Mesenchymal stem cell (in vitro differentiated cells and primary cell): Measurements from ENCODE around the gene OR6A2. TPM values are rescaled to one million over a fixed set of nuclear protein-coding genes. Genes with fewer than 3 reads are reported as not detected.
A peak's percentile ranks its signal among the peaks of the same experiment; 100 is the strongest.

Source experiments
- DNase-seq: peaks from one replicate; pipeline ENCODE4 v3.0.0-alpha.2; 2013
- H2AFZ ChIP-seq: one replicate; pipeline ENCODE4 v1.6.1; 2013; ENCODE audit warnings: low read depth, mild to moderate bottlenecking, control low read depth, inconsistent platforms, low read length, moderate library complexity
- H2AK5ac ChIP-seq: 2 replicates; pipeline ENCODE4 v1.6.1; 2013; ENCODE audit warnings: low read length, moderate library complexity, mild to moderate bottlenecking, inconsistent platforms; ENCODE audit not compliant: severe bottlenecking
- H2BK120ac ChIP-seq: one replicate; pipeline ENCODE4 v1.6.1; 2013; ENCODE audit warnings: low read depth, mild to moderate bottlenecking, inconsistent platforms, low read length, moderate library complexity
- H2BK12ac ChIP-seq, 2 experiments: one replicate each; pipeline ENCODE4 v1.6.1; 2013; ENCODE audit warnings: inconsistent platforms in 2 of 2, low read length in 2 of 2, mild to moderate bottlenecking in 2 of 2, moderate library complexity in 2 of 2, control low read depth in 1 of 2
- H2BK15ac ChIP-seq: one replicate; pipeline ENCODE4 v1.6.1; 2013; ENCODE audit warnings: mild to moderate bottlenecking, low read depth, inconsistent platforms; ENCODE audit not compliant: poor library complexity, severe bottlenecking
- H2BK5ac ChIP-seq: 2 replicates; pipeline ENCODE4 v1.6.1; 2013; ENCODE audit warnings: low read depth, mild to moderate bottlenecking, low read length, control low read depth, inconsistent platforms; ENCODE audit not compliant: poor library complexity, severe bottlenecking
- H3K14ac ChIP-seq, 2 experiments: one replicate each; pipeline ENCODE4 v1.6.1; 2013; ENCODE audit warnings: inconsistent platforms in 2 of 2, low read length in 2 of 2, control low read depth in 1 of 2, mild to moderate bottlenecking in 1 of 2, moderate library complexity in 1 of 2
- H3K18ac ChIP-seq, 2 experiments: one replicate each; pipeline ENCODE4 v1.6.1; 2013; ENCODE audit warnings: inconsistent platforms in 2 of 2, low read length in 2 of 2, control low read depth in 1 of 2, low read depth in 1 of 2, mild to moderate bottlenecking in 1 of 2
- H3K23ac ChIP-seq, 2 experiments: one replicate each; pipeline ENCODE4 v1.6.1; 2013; ENCODE audit warnings: inconsistent platforms in 2 of 2, low read length in 2 of 2, mild to moderate bottlenecking in 2 of 2, moderate library complexity in 2 of 2, control low read depth in 1 of 2
- H3K27ac ChIP-seq: 2 replicates; pipeline ENCODE4 v1.5.1; 2013; ENCODE audit warnings: mild to moderate bottlenecking, moderate library complexity, low read length, control low read depth, inconsistent platforms; ENCODE audit not compliant: poor library complexity, severe bottlenecking
- H3K27me3 ChIP-seq, 2 experiments: 2 replicates each; pipeline versions ENCODE4 v1.6.1 to v1.7.0; 2013; ENCODE audit warnings: low read length in 2 of 2, mild to moderate bottlenecking in 2 of 2, moderate library complexity in 2 of 2, control low read depth in 1 of 2, inconsistent platforms in 1 of 2; ENCODE audit not compliant: control insufficient read depth in 1 of 2, insufficient read depth in 1 of 2
- H3K36me3 ChIP-seq, 2 experiments: 2 replicates each; pipeline versions ENCODE4 v1.6.1 to v1.7.0; 2013; ENCODE audit warnings: low read length in 2 of 2, control low read depth in 1 of 2, inconsistent platforms in 1 of 2, low read depth in 1 of 2, mild to moderate bottlenecking in 1 of 2; ENCODE audit not compliant: insufficient read depth in 2 of 2, control insufficient read depth in 1 of 2
- H3K4ac ChIP-seq, 2 experiments: one replicate each; pipeline ENCODE4 v1.6.1; 2013; ENCODE audit warnings: inconsistent platforms in 2 of 2, low read length in 2 of 2, mild to moderate bottlenecking in 2 of 2, moderate library complexity in 2 of 2, control low read depth in 1 of 2, low read depth in 1 of 2
- H3K4me1 ChIP-seq: 2 replicates; pipeline ENCODE4 v1.6.1; 2013; ENCODE audit warnings: low read depth, low read length, control low read depth; ENCODE audit not compliant: control insufficient read depth, insufficient read depth
- H3K4me2 ChIP-seq: 2 replicates; pipeline ENCODE4 v1.6.1; 2013; ENCODE audit warnings: low read length, mild to moderate bottlenecking, inconsistent platforms; ENCODE audit not compliant: poor library complexity, severe bottlenecking
- H3K4me3 ChIP-seq, 2 experiments: 2 replicates each; pipeline versions ENCODE4 v1.5.1 to v1.7.0; 2013; ENCODE audit warnings: low read length in 2 of 2, mild to moderate bottlenecking in 2 of 2, control low read depth in 1 of 2, low read depth in 1 of 2; ENCODE audit not compliant: insufficient read depth in 1 of 2
- H3K79me1 ChIP-seq: replicated peaks from 2 replicates; pipeline ENCODE4 v1.6.1; 2013; ENCODE audit warnings: mild to moderate bottlenecking, control low read depth, low read length, inconsistent platforms; ENCODE audit not compliant: poor library complexity, severe bottlenecking
- H3K9ac ChIP-seq: 2 replicates; pipeline ENCODE4 v1.7.0; 2013; ENCODE audit warnings: mild to moderate bottlenecking, low read length, moderate library complexity
- H3K9me3 ChIP-seq: 2 replicates; pipeline ENCODE4 v1.7.0; 2013; ENCODE audit warnings: mild to moderate bottlenecking, low read length; ENCODE audit not compliant: control insufficient read depth
- H4K8ac ChIP-seq: one replicate; pipeline ENCODE4 v1.6.1; 2013; ENCODE audit warnings: inconsistent platforms, mild to moderate bottlenecking, low read length, moderate library complexity
- H4K91ac ChIP-seq: one replicate; pipeline ENCODE4 v1.6.1; 2013; ENCODE audit warnings: mild to moderate bottlenecking, low read length, inconsistent platforms
- WGBS: methylation state at CpG from one replicate; pipeline ENCODE4 v1.1.7; 2013; ENCODE audit warnings: mixed read lengths; 5-methylcytosine and 5-hydroxymethylcytosine counted together
- polyA plus RNA-seq, 2 experiments: library from polyadenylated mRNA; stranded (reverse); fragments of 200-250 nt; gene quantifications; one replicate each; pipeline ENCODE4 v1.2.3, GENCODE V29; 2013

Gene OR6A2
- polyA plus RNA-seq (2013, experiment 1 of 2) = not detected
- polyA plus RNA-seq (2013, experiment 2 of 2) = not detected

GRCh38 chr11:6799402-6799801 lies at the start of gene OR6A2:
TSS of gene OR6A2 (minus strand) at chr11:6799689. CDS start at chr11:6795708, 3,981 bp downstream.
- Histone ChIP-seq H4K8ac (no peak within 1 kb of the TSS), H3K4ac (no peak within 1 kb of the TSS), H3K27me3 (peaks cover 0 to 3% of the 10 kb centered on the region in 2 experiments), H3K9ac (no peak within 1 kb of the TSS), H2AK5ac (no peak within 1 kb of the TSS), H3K4me1 (no peaks in the 10 kb centered on the region), H3K23ac (no peak within 1 kb of the TSS), H3K36me3 (no peaks in the 10 kb centered on the region), H2BK5ac (no peak within 1 kb of the TSS), H2AFZ (no peak within 1 kb of the TSS), H3K79me1 (no peaks in the 10 kb centered on the region), H3K4me3 (no peak within 1 kb of the TSS), H2BK15ac (no peak within 1 kb of the TSS), H4K91ac (no peak within 1 kb of the TSS), H3K9me3 (no peaks in the 10 kb centered on the region), H2BK120ac (no peak within 1 kb of the TSS), H3K27ac (no peak within 1 kb of the TSS), H3K18ac (no peak within 1 kb of the TSS), H3K4me2 (no peak within 1 kb of the TSS), H2BK12ac (no peak within 1 kb of the TSS), H3K14ac (no peak within 1 kb of the TSS)
- WGBS = no CpG with 5 or more reads among the region's 1 CpG
- peak; percentile 7 for DNase-seq

GRCh38 chr11:6845383-6845782 lies 45.9 kb upstream of the OR6A2 start, which contains the start of gene OR10A5:
TSS of gene OR10A5 (plus strand) at chr11:6845683. CDS start at chr11:6845683, 0 bp downstream.
- Histone ChIP-seq H3K27ac (no peak within 1 kb of the TSS), H3K14ac (no peak within 1 kb of the TSS), H3K9ac (no peak within 1 kb of the TSS), H3K4me1 (no peaks in the 10 kb centered on the region), H3K9me3 (peaks cover 15% of the 10 kb centered on the region), H3K18ac (no peak within 1 kb of the TSS), H2BK15ac (no peak within 1 kb of the TSS), H2BK12ac (no peak within 1 kb of the TSS), H2BK120ac (no peak within 1 kb of the TSS), H3K4me2 (no peak within 1 kb of the TSS), H3K4me3 (no peak within 1 kb of the TSS), H2AK5ac (no peak within 1 kb of the TSS), H2BK5ac (no peak within 1 kb of the TSS), H3K23ac (no peak within 1 kb of the TSS), H3K36me3 (no peaks in the 10 kb centered on the region), H4K8ac (no peak within 1 kb of the TSS), H3K4ac (no peak within 1 kb of the TSS), H3K27me3 (no peaks in the 10 kb centered on the region), H3K79me1 (no peaks in the 10 kb centered on the region), H4K91ac (no peak within 1 kb of the TSS), H2AFZ (no peak within 1 kb of the TSS)
- no peak for DNase-seq
- WGBS = 73% methylated on average over 2 of the region's 3 CpGs

GRCh38 chr11:6844356-6844755 lies 44.9 kb upstream of the OR6A2 start:
- H3K23ac ChIP-seq = peak overlapping the region in 1 of 2 experiments; percentile 40
- H3K4me3 ChIP-seq = no peak overlapping the region
- H4K8ac ChIP-seq = no peak overlapping the region
- H2BK12ac ChIP-seq = no peak overlapping the region
- no peak overlapping the region for H3K14ac ChIP-seq
- no peak overlapping the region for H3K9ac ChIP-seq
- no peaks in the 10 kb centered on the region for H3K27me3 ChIP-seq
- H3K27ac ChIP-seq = no peak overlapping the region
- H3K36me3 ChIP-seq = no peaks in the 10 kb centered on the region
- no peaks in the 10 kb centered on the region for H3K79me1 ChIP-seq
- H3K4me2 ChIP-seq = no peak overlapping the region
- no peaks in the 10 kb centered on the region for H3K4me1 ChIP-seq
- peaks cover 15% of the 10 kb centered on the region for H3K9me3 ChIP-seq
- H4K91ac ChIP-seq = peak overlapping the region; percentile 48
- no peak overlapping the region for H2AK5ac ChIP-seq
- DNase-seq = no peak
- no peak overlapping the region for H3K4ac ChIP-seq
- no peak overlapping the region for H2AFZ ChIP-seq
- H2BK120ac ChIP-seq = no peak overlapping the region
- no peak overlapping the region for H2BK5ac ChIP-seq
- no peak overlapping the region for H2BK15ac ChIP-seq
- no peak overlapping the region for H3K18ac ChIP-seq
- 84% methylated on average over 3 of the region's 5 CpGs for WGBS

- Histone ChIP-seq H3K4me2 (no peak overlapping the region), H3K9ac (no peak overlapping the region), H3K36me3 (no peaks in the 10 kb centered on the region), H3K14ac (no peak overlapping the region), H3K9me3 (peaks cover 15% of the 10 kb centered on the region), H2BK15ac (no peak overlapping the region), H3K23ac (no peak overlapping the region), H3K27ac (no peak overlapping the region), H2BK120ac (no peak overlapping the region), H3K79me1 (no peaks in the 10 kb centered on the region), H3K4ac (no peak overlapping the region), H3K27me3 (no peaks in the 10 kb centered on the region), H2BK12ac (no peak overlapping the region), H3K4me3 (no peak overlapping the region), H2AK5ac (no peak overlapping the region), H2BK5ac (no peak overlapping the region), H4K91ac (no peak overlapping the region), H4K8ac (no peak overlapping the region), H2AFZ (no peak overlapping the region), H3K18ac (no peak overlapping the region), H3K4me1 (no peaks in the 10 kb centered on the region)
- 75% methylated on average over 2 of the region's 2 CpGs for WGBS
- no peak for DNase-seq
Measured at GRCh38 chr11:6843670-6844069, 44.2 kb upstream of the OR6A2 start.
